Subcutaneous adipose tissue (tissue), 4 donors: Measurements from ENCODE around the gene TBC1D7. TPM values are rescaled to one million over a fixed set of nuclear protein-coding genes. Genes with fewer than 3 reads are reported as not detected.

Source experiments
- total RNA-seq, 4 donors: library from RNA; depleted of rRNA; stranded (reverse); fragments of >200 nt; gene quantifications; one replicate each; pipeline ENCODE4 v1.1.0, GENCODE V29; 2016
- TF ChIP-seq, protein P1 (sequence below): fragments of 450-650 bp; IDR thresholded peaks from one replicate; pipeline ENCODE4 v1.5.1; 2016; ENCODE audit warnings: low read depth, mild to moderate bottlenecking, control low read depth, antibody characterized with exemption, moderate library complexity

The TBC1D7 gene
- total RNA-seq, 4 donors from 2014 or later = 8.6 to 19.0 (median 9.7) TPM

DNA sequence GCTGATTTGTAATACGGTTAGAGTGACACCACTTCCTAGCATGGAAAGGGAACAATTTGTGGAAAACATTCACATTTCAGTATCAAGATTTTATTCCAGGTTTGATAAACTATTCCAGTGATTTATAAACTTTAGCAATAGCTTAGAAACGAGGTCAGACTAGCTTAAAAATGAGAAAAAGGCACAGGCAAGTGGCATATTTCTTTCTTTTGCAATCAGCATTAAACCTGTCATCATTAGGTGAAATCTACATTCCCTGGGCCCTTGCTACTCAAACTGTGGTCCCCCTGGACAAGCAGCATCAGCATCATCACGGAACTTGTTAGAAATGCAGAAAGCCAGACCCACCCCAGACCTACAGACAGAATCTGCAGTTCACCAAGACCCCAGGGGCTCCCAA, 29.9 kb downstream of the TBC1D7 start:
- TF ChIP-seq, protein P1, sequence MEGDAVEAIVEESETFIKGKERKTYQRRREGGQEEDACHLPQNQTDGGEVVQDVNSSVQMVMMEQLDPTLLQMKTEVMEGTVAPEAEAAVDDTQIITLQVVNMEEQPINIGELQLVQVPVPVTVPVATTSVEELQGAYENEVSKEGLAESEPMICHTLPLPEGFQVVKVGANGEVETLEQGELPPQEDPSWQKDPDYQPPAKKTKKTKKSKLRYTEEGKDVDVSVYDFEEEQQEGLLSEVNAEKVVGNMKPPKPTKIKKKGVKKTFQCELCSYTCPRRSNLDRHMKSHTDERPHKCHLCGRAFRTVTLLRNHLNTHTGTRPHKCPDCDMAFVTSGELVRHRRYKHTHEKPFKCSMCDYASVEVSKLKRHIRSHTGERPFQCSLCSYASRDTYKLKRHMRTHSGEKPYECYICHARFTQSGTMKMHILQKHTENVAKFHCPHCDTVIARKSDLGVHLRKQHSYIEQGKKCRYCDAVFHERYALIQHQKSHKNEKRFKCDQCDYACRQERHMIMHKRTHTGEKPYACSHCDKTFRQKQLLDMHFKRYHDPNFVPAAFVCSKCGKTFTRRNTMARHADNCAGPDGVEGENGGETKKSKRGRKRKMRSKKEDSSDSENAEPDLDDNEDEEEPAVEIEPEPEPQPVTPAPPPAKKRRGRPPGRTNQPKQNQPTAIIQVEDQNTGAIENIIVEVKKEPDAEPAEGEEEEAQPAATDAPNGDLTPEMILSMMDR = no peak

DNA sequence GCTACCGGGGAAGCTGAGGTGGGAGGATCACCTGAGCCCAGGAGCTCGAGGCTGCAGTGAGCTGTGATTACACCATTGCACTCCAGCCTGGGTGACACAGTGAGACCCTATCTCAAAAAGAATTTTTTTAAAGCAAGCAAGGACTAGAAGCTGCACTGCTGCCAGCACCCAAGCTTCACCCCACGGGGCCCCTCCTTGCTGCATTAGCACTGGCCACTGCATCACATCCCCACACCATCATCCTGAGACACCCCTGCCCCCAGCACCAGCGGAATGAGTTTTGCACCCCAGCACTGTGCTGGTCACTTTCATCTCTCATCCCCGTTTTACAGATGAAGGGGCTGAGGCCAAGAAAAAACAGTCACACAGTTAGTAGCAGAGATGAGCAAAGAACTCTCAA, 30.9 kb downstream of the TBC1D7 start:
- TF ChIP-seq, protein P1 = no peak

DNA sequence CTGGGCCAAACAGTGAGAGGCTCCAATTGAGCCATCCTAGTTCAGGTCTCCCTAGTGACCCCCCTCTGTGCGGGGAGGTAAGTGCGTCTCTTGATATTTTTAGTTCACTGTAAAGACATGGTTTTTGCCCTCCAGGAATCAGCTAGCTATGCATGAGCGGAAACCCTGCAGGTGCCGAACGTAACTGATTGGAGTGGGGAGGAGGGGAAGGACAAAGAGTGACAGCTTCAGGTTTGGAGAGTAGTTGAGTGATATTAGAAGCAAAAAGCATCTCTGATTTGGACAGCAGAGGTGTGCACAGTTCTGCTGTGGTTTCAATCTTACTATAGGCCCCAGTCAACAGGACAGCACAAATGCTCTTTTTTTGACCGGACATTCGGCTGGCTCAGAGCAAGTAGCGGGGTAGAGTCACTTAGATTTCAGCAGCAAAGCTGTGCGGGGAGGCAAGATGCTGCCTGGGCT, 31.8 kb downstream of the TBC1D7 start:
- TF ChIP-seq, protein P1 = no peak

DNA sequence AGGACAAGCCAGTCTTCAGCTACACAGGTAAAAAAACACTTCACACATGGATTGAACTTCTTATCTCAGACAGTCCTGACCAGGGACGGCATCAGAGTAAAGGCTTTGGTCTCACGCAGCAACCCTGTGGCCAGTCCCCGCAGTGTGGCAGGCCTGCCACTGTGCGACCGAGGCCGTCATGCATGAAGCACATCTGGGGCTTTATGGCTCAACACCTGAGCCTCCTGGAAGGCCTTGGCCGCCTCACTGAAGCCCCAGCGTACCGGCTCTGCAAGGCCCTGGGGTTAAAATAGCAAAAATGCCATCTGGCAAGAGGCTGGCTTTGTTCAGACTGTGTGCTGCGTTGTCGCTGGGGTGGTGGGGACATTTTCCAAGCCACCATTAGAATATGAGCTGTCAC, 32.8 kb downstream of the TBC1D7 start:
- TF ChIP-seq, protein P1 = no peak

DNA sequence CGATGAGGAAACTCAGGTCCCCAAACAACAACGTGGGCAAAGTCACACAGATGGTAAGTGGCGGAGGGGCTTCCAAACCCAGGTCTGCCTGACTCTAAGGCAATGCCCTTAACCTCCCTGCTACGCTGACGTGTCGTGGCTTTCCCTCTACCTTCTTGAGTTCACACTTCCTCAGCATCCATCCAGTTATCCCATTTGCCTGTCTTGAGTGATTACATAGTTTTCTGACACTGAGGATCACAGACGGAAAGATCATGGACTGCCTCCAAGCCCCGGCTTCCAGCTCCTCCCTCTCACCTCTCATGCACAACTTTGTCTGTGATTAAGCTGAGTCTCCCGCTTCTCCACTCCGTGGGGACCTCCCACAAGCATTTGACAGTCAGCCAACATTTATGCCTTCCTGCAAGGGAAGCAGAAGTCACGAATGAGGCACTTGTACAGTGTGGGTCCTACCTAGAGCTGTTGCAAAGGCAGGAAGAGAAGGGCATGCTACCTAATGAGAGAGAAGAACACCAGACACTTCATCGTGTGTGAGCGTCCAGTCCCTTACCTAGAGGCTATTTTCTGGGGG, 33.8 kb downstream of the TBC1D7 start:
- TF ChIP-seq, protein P1 = no peak

DNA sequence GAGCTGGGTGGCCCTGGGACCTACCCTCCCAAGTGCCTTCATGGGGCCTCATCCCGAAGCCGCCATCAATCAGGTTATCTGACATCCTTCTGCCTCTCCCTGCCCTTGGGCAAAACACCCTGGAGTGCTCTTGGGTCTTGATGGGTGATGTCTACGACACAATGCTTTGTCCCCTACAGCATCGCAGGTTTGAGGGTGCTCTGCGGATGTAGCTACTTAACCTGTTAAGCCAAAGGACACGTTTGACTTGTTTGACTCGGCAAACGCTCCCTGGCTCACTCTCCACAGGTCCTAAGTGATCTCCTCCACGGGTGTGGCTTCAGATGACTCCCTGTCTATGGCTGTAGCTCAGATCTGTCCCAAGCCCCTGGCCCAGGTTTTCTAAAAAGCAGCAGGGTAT, 35.6 kb downstream of the TBC1D7 start:
- TF ChIP-seq, protein P1 = no peak

DNA sequence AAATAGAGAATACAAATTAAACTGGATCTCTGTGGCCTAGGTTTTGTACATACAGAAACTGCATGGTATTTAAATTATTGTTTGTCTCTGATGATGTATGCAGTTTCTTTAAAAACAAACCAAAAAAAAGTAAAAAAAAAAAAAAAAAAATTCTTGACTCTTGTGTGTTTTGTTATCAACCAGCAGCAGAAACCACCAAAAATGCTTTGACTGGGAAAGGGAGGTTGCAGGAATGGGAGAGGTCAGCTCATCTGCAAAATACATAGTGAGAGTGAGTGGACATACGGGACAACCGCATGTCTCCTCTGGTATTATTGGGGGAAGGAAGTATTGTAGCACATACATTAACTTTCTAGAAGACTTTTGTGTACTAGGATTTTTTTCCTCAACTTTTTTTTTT, 38.0 kb downstream of the TBC1D7 start:
- TF ChIP-seq, protein P1 = no peak
